Measurements from ENCODE around the gene IPO4. TPM values are rescaled to one million over a fixed set of nuclear protein-coding genes. Genes with fewer than 3 reads are reported as not detected.

IPO4 gene
- total and polyA plus RNA-seq, 2 of the 13 experiments (the other 11 are each of a cell fraction or from before 2014, with no cell fraction given), result 39.0 to 179 TPM

- TF ChIP-seq PRDM4 (CRISPR knock-in tag; IDR thresholded peaks at IDR 0.05; ENCODE audit: borderline replicate concordance), result 0 out of 2 replicates have a peak, but pooled peaks have one; percentile 75
- no peak; the same call in 1 of the 2 replicates for TF ChIP-seq KAT8 (CRISPR knock-in tag; IDR thresholded peaks at IDR 0.05)
- TF ChIP-seq ZNF142 (CRISPR knock-in tag; IDR thresholded peaks at IDR 0.05), result no peak
- peak; percentile 67 for TF ChIP-seq MNT (IDR thresholded peaks at IDR 0.05)
- no peak for TF ChIP-seq NFRKB (IDR thresholded peaks at IDR 0.05)
- peak; percentile 86; the same call in 1 of the 2 replicates for TF ChIP-seq MTA1 (CRISPR knock-in tag; IDR thresholded peaks at IDR 0.05; ENCODE audit: borderline replicate concordance)
- TF ChIP-seq KDM4B (CRISPR knock-in tag; IDR thresholded peaks at IDR 0.05), result peak; percentile 20; the same call in 1 of the 2 replicates
- TF ChIP-seq CREBL2 (CRISPR knock-in tag; IDR thresholded peaks at IDR 0.05; ENCODE audit: borderline replicate concordance), result no peak
- TF ChIP-seq KDM2A (CRISPR knock-in tag; IDR thresholded peaks at IDR 0.05; ENCODE audit: borderline replicate concordance, low read depth), result peak; percentile 53; the same call in 1 of the 2 replicates
- TF ChIP-seq E2F2 (CRISPR knock-in tag; IDR thresholded peaks at IDR 0.05; ENCODE audit: borderline replicate concordance), result no peak
- TF ChIP-seq ZNF784 (CRISPR knock-in tag; IDR thresholded peaks at IDR 0.05; ENCODE audit: borderline replicate concordance), result peak; percentile 24; the same call in 1 of the 2 replicates
- TF ChIP-seq ZBTB42 (CRISPR knock-in tag; IDR thresholded peaks at IDR 0.05), result no peak; the same call in 1 of the 2 replicates
- TF ChIP-seq DRAP1 (CRISPR knock-in tag; IDR thresholded peaks at IDR 0.05), result peak; percentile 94
Measured at GRCh38 chr14:24146453-24146977, 42.1 kb downstream of the IPO4 start, which contains the start of gene PSME2 (continued).

Measured in HepG2 (cell line).